Measurements from ENCODE around the gene GARIN5B. TPM values are rescaled to one million over a fixed set of nuclear protein-coding genes. Genes with fewer than 3 reads are reported as not detected.
A peak's percentile ranks its signal among the peaks of the same experiment; 100 is the strongest.

GARIN5B gene
- polyA plus RNA-seq, 1 donor from 2014 or later = not detected

DNA sequence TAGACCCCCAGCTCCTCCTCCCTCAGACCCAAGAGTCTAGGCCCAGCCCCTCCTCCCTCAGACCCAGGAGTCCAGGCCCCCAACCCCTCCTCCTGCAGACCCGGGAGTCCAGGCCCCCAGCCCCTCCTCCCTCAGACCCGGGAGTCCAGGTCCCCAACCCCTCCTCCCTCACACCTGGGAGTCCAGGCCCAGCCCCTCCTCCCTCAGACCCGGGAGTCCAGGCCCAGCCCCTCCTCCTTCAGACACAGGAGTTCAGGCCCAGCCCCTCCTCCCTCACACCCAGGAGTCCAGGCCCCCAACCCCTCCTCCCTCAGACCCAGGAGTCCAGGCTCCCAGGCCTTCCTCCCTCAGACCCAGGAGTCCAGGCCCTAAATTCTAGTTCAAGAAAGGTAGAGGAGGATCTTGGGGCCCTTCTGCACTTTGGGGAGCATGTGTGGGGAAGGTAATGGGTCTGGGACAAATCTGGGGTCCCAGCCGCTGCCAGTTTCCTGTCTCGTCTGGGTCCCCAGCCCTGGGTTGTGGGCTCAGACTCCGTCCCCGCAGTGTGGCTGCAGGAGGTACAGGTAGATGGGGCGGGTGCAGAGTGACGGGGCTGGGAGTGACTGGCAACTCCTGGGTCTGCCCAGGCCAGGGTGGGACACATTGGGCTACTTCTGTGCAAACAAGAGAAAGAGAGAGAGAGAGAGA is 10.4 kb upstream of the GARIN5B start:
- Histone ChIP-seq H4K20me1 (ENCODE audit: insufficient read depth) (no peaks in the 10 kb centered on the region), H3K4me3 (ENCODE audit: low read length) (no peak overlapping the region), H3K79me2 (replicated peaks; ENCODE audit: insufficient read depth, low read length) (no peaks in the 10 kb centered on the region), H3F3A (ENCODE audit: insufficient read depth, low read length, poor library complexity, severe bottlenecking) (no peaks in the 10 kb centered on the region), H2AFZ (ENCODE audit: low read depth, low read length) (no peak overlapping the region), H3K9me3 (ENCODE audit: low read length) (no peaks in the 10 kb centered on the region), H3K36me3 (ENCODE audit: insufficient read depth, low read length) (no peaks in the 10 kb centered on the region), H3K9ac (ENCODE audit: low read length) (peak overlapping the region; percentile 14), H3K27me3 (ENCODE audit: insufficient read depth, low read depth, low read length) (peaks cover 26% of the 10 kb centered on the region), H3K4me2 (ENCODE audit: low read length) (no peak overlapping the region), H3K9me2 (ENCODE audit: insufficient read depth, low read length) (no peaks in the 10 kb centered on the region), H3K27ac (ENCODE audit: low read length) (no peak overlapping the region)
- TF ChIP-seq POLR2AphosphoS5 (IDR thresholded peaks at IDR 0.05) (no peak), EP300 (conservative IDR thresholded peaks at IDR 0.05; ENCODE audit: poor library complexity, severe bottlenecking) (no peak), MXI1 (conservative IDR thresholded peaks at IDR 0.05; ENCODE audit: poor library complexity, severe bottlenecking) (no peak), CTCF (IDR thresholded peaks at IDR 0.05; ENCODE audit: poor library complexity, severe bottlenecking) (no peak), SMC3 (conservative IDR thresholded peaks at IDR 0.05; ENCODE audit: poor library complexity) (no peak), REST (IDR thresholded peaks at IDR 0.05; ENCODE audit: borderline replicate concordance) (no peak), RAD21 (conservative IDR thresholded peaks at IDR 0.05) (no peak), EZH2 (IDR thresholded peaks at IDR 0.05; ENCODE audit: borderline replicate concordance, insufficient read depth, low read length, poor library complexity, severe bottlenecking) (no peak), TAF1 (IDR thresholded peaks at IDR 0.05; ENCODE audit: low read depth) (no peak)

GRCh38 chr19:55372316-55373081 is 9.4 kb upstream of the GARIN5B start:
- H3K9ac ChIP-seq (ENCODE audit: low read length) = no peak overlapping the region
- peaks cover 35% of the 10 kb centered on the region for H3K27me3 ChIP-seq (ENCODE audit: insufficient read depth, low read depth, low read length)
- no peaks in the 10 kb centered on the region for H4K20me1 ChIP-seq (ENCODE audit: insufficient read depth)
- no peaks in the 10 kb centered on the region for H3K9me3 ChIP-seq (ENCODE audit: low read length)
- H3K27ac ChIP-seq (ENCODE audit: low read length) = no peak overlapping the region
- H3K36me3 ChIP-seq (ENCODE audit: insufficient read depth, low read length) = no peaks in the 10 kb centered on the region
- no peak overlapping the region for H2AFZ ChIP-seq (ENCODE audit: low read depth, low read length)
- H3K9me2 ChIP-seq (ENCODE audit: insufficient read depth, low read length) = no peaks in the 10 kb centered on the region
- H3K79me2 ChIP-seq (replicated peaks; ENCODE audit: insufficient read depth, low read length) = no peaks in the 10 kb centered on the region
- H3K4me2 ChIP-seq (ENCODE audit: low read length) = no peak overlapping the region
- H3K4me3 ChIP-seq (ENCODE audit: low read length) = no peak overlapping the region
- no peaks in the 10 kb centered on the region for H3F3A ChIP-seq (ENCODE audit: insufficient read depth, low read length, poor library complexity, severe bottlenecking)
- no peak for TF ChIP-seq SMC3 (conservative IDR thresholded peaks at IDR 0.05; ENCODE audit: poor library complexity)
- TF ChIP-seq CTCF (IDR thresholded peaks at IDR 0.05; ENCODE audit: poor library complexity, severe bottlenecking) = no peak
